ENCODE results near the gene TRIM6. TPM values are rescaled to one million over a fixed set of nuclear protein-coding genes. Genes with fewer than 3 reads are reported as not detected.

The TRIM6 gene
- total and polyA plus RNA-seq, 9 of the 15 experiments (the other 6 are each of a cell fraction or from before 2014, with no cell fraction given), result 5.0 to 11.8 (median 8.7) TPM

DNA sequence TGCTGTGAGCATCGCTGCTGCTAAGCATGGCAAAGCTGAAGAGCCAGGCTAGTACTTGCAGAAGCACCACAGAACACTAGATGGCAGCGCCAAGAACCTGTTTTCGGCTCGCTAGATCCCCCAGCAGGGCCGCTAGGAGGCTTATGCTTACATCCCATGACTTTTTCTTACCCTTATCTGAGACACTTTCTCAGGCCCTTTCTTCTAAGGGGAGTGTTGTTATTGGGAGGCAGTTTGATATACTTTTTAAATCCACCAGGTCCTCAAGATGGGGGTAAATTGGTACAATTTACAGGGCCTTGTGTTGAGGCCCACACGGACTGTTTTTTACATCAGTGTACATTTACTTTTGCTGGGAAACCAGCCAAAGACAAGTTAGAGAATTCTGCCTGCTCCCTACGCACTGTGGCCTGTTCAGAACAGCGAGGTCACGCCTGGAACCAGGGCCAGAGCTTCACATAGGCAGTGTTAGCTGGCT is 4.0 kb downstream of the TRIM6 start (continued):
- TF ChIP-seq, protein P1, sequence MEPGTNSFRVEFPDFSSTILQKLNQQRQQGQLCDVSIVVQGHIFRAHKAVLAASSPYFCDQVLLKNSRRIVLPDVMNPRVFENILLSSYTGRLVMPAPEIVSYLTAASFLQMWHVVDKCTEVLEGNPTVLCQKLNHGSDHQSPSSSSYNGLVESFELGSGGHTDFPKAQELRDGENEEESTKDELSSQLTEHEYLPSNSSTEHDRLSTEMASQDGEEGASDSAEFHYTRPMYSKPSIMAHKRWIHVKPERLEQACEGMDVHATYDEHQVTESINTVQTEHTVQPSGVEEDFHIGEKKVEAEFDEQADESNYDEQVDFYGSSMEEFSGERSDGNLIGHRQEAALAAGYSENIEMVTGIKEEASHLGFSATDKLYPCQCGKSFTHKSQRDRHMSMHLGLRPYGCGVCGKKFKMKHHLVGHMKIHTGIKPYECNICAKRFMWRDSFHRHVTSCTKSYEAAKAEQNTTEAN (CRISPR knock-in tag; IDR thresholded peaks at IDR 0.05), result no peak
- TF ChIP-seq NFIC (IDR thresholded peaks at IDR 0.05), result peak; percentile 29; the same call in 1 of the 2 replicates
- peak in 1 of 3 experiments; percentile 24 for TF ChIP-seq YY1 (IDR thresholded peaks at IDR 0.05; ENCODE audit: borderline replicate concordance in 1 of 3, control insufficient read depth in 1 of 3, extremely low read depth in 1 of 3, insufficient read depth in 3 of 3, insufficient read length in 1 of 3, insufficient replicate concordance in 2 of 3, low read depth in 1 of 3, low read length in 2 of 3)
- peak; percentile 40; the same call in 1 of the 2 replicates for TF ChIP-seq ZFX (CRISPR knock-in tag; IDR thresholded peaks at IDR 0.05)
- TF ChIP-seq RFX5 (IDR thresholded peaks at IDR 0.05; ENCODE audit: low read depth, low read length), result no peak
- TF ChIP-seq, protein P2, sequence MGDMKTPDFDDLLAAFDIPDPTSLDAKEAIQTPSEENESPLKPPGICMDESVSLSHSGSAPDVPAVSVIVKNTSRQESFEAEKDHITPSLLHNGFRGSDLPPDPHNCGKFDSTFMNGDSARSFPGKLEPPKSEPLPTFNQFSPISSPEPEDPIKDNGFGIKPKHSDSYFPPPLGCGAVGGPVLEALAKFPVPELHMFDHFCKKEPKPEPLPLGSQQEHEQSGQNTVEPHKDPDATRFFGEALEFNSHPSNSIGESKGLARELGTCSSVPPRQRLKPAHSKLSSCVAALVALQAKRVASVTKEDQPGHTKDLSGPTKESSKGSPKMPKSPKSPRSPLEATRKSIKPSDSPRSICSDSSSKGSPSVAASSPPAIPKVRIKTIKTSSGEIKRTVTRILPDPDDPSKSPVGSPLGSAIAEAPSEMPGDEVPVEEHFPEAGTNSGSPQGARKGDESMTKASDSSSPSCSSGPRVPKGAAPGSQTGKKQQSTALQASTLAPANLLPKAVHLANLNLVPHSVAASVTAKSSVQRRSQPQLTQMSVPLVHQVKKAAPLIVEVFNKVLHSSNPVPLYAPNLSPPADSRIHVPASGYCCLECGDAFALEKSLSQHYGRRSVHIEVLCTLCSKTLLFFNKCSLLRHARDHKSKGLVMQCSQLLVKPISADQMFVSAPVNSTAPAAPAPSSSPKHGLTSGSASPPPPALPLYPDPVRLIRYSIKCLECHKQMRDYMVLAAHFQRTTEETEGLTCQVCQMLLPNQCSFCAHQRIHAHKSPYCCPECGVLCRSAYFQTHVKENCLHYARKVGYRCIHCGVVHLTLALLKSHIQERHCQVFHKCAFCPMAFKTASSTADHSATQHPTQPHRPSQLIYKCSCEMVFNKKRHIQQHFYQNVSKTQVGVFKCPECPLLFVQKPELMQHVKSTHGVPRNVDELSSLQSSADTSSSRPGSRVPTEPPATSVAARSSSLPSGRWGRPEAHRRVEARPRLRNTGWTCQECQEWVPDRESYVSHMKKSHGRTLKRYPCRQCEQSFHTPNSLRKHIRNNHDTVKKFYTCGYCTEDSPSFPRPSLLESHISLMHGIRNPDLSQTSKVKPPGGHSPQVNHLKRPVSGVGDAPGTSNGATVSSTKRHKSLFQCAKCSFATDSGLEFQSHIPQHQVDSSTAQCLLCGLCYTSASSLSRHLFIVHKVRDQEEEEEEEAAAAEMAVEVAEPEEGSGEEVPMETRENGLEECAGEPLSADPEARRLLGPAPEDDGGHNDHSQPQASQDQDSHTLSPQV (IDR thresholded peaks at IDR 0.05), result peak; percentile 51
- TF ChIP-seq, protein P3, sequence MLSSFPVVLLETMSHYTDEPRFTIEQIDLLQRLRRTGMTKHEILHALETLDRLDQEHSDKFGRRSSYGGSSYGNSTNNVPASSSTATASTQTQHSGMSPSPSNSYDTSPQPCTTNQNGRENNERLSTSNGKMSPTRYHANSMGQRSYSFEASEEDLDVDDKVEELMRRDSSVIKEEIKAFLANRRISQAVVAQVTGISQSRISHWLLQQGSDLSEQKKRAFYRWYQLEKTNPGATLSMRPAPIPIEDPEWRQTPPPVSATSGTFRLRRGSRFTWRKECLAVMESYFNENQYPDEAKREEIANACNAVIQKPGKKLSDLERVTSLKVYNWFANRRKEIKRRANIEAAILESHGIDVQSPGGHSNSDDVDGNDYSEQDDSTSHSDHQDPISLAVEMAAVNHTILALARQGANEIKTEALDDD (IDR thresholded peaks at IDR 0.05), result 0 out of 2 replicates have a peak, but pooled peaks have one; percentile 34
- TF ChIP-seq CTBP1 (IDR thresholded peaks at IDR 0.05; ENCODE audit: borderline replicate concordance), result peak; percentile 32; the same call in 1 of the 2 replicates
- TF ChIP-seq ATF7 (IDR thresholded peaks at IDR 0.05), result 0 out of 2 replicates have a peak, but pooled peaks have one; percentile 24
- TF ChIP-seq PTRF (tag; IDR thresholded peaks at IDR 0.05), result no peak
- TF ChIP-seq ZBED1 (IDR thresholded peaks at IDR 0.05), result no peak
- TF ChIP-seq LEF1 (IDR thresholded peaks at IDR 0.05), result peak; percentile 60; the same call in 1 of the 2 replicates
- no peak for TF ChIP-seq SRSF9 (IDR thresholded peaks at IDR 0.05; ENCODE audit: borderline replicate concordance, low read depth, low read length)
- TF ChIP-seq, protein P4, sequence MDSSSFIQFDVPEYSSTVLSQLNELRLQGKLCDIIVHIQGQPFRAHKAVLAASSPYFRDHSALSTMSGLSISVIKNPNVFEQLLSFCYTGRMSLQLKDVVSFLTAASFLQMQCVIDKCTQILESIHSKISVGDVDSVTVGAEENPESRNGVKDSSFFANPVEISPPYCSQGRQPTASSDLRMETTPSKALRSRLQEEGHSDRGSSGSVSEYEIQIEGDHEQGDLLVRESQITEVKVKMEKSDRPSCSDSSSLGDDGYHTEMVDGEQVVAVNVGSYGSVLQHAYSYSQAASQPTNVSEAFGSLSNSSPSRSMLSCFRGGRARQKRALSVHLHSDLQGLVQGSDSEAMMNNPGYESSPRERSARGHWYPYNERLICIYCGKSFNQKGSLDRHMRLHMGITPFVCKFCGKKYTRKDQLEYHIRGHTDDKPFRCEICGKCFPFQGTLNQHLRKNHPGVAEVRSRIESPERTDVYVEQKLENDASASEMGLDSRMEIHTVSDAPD (CRISPR knock-in tag; IDR thresholded peaks at IDR 0.05), result no peak
- TF ChIP-seq, protein P5, sequence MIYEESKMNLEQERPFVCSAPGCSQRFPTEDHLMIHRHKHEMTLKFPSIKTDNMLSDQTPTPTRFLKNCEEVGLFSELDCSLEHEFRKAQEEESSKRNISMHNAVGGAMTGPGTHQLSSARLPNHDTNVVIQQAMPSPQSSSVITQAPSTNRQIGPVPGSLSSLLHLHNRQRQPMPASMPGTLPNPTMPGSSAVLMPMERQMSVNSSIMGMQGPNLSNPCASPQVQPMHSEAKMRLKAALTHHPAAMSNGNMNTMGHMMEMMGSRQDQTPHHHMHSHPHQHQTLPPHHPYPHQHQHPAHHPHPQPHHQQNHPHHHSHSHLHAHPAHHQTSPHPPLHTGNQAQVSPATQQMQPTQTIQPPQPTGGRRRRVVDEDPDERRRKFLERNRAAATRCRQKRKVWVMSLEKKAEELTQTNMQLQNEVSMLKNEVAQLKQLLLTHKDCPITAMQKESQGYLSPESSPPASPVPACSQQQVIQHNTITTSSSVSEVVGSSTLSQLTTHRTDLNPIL (CRISPR knock-in tag; IDR thresholded peaks at IDR 0.05), result no peak
- peak; percentile 27 for TF ChIP-seq ARID1B (IDR thresholded peaks at IDR 0.05)
- TF ChIP-seq, protein P6, sequence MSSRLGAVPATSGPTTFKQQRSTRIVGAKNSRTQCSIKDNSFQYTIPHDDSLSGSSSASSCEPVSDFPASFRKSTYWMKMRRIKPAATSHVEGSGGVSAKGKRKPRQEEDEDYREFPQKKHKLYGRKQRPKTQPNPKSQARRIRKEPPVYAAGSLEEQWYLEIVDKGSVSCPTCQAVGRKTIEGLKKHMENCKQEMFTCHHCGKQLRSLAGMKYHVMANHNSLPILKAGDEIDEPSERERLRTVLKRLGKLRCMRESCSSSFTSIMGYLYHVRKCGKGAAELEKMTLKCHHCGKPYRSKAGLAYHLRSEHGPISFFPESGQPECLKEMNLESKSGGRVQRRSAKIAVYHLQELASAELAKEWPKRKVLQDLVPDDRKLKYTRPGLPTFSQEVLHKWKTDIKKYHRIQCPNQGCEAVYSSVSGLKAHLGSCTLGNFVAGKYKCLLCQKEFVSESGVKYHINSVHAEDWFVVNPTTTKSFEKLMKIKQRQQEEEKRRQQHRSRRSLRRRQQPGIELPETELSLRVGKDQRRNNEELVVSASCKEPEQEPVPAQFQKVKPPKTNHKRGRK (tag; IDR thresholded peaks at IDR 0.05), result no peak
